DMS153 treated with DMSO at 0.1 percent for 48 hours (cell line): Measurements from ENCODE around the gene RFTN1.

Source experiments
- DNase-seq: peaks from one replicate; lab custom pipeline; 2025; ENCODE audit not compliant: unreplicated experiment; lab: John Stamatoyannopoulos, UW

Gene RFTN1, protein sequence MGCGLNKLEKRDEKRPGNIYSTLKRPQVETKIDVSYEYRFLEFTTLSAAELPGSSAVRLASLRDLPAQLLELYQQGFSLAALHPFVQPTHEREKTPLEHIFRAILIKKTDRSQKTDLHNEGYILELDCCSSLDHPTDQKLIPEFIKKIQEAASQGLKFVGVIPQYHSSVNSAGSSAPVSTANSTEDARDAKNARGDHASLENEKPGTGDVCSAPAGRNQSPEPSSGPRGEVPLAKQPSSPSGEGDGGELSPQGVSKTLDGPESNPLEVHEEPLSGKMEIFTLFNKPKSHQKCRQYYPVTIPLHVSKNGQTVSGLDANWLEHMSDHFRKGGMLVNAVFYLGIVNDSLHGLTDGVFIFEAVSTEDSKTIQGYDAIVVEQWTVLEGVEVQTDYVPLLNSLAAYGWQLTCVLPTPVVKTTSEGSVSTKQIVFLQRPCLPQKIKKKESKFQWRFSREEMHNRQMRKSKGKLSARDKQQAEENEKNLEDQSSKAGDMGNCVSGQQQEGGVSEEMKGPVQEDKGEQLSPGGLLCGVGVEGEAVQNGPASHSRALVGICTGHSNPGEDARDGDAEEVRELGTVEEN

DNA sequence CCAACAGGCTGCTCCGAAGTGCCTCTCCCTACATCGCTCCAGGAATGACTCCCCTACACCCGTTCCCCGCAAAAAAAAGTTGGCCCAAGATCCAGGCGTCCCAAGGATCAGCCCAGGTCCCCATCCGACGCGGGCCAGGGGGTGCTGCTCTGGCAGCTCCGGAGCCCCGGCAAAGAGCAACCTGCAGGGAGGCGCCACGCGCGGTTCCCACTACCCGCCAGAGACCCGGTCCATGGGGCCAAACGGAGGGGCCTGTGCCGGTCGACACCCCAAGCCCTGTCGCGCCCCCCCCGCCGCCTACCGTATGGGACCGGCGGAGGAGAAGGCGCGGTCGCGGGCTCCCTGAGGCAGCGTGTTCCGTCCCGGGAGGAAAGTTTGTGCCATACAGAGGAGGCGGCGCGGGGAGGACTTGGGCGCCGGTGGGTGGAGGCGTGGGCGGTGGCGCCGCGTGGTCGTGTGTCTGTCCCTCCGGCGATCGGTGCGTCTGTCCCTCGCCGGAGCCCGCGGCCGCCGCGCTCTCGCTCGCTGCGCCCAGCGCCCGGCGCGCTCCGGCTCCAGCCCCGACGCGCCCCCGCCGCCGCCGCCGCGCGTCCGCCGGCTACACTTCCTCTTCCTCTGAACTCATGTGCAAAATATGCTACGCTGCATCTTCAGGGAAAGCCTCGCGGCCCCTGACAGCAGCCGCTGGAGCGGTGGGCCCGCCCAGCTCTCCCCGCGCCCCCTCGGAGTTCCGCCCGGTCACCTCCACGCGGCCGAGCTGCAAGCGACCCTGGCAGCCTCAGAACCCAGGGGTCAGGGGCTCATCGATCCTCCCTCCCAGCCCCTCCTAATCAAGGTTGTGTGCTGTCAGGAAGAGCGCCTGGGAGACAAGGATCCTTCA is at the start of gene RFTN1:
Gene RFTN1 (minus strand): TSS at position 559 of the 880 bp plus-strand sequence. CDS start 19,830 bp downstream, outside the sequence.
- no peak for DNase-seq

DNA sequence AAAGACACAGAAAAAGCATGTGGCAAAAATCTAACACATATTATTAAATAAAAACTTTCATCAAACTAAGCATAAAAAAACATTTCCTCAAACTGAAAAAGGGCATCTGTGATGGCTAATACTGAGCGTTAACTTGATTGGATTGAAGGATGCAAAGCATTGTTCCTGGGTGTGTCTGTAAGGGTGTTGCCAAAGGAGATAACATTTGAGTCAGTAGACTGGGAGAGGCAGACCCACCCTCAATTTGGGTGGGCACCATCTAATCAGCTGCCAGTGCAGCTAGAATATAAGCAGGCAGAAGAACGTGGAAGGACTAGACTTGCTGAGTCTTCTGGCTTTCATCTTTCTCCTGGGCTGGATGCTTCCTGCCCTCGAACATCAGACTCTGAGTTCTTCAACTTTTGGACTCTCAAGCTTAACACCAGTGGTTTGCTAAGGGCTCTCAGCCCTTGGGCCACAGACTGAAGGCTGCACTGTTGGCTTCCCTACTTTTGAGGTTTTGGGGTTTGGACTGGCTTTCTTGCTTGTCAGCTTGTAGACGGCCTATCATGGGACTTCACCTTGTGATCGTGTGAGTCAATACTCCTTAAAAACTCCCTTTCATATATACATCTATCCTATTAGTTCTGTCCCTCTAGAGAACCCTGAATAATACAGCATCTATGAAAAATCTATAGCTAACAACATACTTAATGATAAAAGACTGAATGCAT is 46.3 kb upstream of the RFTN1 start:
- no peak for DNase-seq

DNA sequence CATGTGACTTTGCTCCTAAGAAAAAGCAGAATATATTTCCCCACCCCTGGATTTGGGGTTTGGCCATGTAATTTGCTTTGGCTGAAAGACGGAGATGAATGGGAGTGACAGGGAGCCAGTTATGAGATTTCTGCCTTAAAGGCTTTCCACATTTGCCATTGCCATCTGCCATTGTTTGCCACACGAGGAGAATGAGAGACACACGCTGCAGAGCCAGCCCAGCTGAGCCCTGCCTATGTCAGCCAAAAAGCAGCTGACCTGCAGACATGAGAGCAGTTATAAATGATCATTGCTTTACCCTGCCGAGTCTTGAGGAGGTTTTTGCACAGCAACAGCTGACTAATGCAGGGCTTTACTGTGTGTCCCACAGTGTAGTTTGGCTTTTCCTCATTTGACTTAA is 40.6 kb upstream of the RFTN1 start:
- no peak for DNase-seq

DNA sequence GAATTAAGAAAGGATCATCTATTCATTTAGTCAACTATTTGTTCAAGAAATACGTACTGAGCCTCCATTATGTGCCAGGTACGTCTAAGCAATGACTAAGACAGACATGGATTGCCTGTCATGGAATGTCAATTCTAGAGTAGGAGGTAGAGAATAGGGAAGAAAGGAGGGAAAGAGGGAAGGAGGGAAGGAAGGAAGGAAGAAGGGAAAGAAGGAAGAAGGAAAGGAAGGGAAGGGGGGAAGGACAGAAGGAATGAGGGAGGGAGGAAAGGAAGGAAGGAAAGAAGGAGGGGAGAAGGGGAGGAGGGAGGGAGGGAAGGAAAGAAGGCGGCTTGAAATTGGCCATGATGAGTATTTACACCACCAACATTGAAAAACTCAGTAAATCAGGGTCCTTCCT is 39.3 kb upstream of the RFTN1 start:
- DNase-seq = no peak

DNA sequence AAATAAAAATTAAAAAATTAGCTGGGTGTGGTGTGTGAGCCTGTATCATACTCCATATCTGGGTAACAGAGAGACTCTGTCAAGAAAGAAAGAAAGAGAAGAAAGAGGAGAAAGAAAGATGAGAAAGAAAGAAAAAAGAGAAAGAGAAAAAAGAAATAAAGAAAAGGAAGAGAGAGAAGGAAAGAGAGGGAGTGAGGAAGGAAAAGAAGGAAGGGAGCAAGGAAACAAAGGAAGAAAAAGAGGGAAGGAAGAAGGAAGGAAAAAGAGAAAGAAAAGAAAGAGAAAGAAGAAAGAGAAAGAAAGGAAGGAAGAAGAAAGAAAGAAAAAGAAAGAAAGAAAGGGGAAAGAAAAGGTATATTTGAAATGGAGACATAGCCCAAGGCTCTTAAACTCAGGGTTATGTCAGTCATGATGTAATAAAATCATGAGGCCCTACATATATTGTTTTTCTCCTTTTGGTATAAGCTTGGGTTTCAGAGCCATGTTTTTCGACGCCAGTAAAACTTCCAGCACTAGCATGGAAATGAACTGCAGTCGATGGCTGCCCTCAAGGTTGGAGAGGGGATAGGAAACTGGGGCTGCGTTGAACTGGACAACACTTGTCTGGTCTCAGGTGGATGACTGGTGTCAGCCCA is 38.0 kb upstream of the RFTN1 start:
- DNase-seq = no peak

DNA sequence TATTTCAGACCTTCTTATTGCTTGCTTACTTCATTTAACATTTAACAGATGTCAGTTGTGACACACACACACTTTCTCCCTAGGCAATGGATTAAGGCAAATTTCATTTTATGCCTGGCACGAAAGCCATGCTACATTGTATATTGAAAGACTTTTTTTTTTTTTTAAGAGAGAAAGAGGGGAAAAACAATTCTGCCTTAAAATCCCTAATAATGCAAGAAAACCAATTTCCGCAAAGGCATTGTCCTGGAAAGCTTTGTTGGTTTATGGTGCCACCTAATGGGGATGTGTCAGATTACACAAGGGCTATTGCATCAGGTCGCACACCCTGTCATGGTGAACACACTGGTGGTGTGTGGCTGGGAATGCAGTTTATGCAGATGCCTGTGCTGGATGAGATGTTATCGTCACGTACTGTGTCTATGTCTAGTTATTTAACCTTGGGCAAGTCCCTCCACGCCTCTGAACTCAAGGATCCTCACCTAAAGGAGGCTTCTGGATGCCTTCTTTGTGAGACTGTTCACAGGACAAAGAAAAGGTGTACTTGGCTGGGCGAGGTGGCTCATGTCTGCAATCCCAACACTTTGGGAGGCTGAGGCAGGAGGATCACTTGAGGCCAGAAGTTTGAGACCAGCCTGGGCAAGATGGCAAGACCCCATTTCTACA is 37.3 kb upstream of the RFTN1 start:
- peak; percentile 35 for DNase-seq

DNA sequence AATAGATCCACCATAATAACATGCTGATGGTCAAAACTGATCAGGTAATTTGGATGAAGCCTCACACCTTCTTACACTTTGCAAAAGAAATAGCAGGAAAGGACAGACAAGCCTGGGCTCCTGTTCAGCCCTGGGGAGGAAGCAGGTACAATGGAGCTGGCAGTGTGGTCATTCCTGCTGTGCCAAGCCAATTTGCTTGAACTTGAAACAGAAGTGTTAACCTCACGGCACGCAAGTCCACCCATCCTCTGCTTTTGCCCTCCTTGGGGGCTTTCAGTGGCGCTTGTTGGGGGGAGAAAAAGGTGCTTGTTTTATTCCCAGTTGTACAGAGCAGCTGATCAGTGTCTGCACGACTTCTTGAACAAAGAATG is 36.8 kb upstream of the RFTN1 start:
- DNase-seq = no peak

DNA sequence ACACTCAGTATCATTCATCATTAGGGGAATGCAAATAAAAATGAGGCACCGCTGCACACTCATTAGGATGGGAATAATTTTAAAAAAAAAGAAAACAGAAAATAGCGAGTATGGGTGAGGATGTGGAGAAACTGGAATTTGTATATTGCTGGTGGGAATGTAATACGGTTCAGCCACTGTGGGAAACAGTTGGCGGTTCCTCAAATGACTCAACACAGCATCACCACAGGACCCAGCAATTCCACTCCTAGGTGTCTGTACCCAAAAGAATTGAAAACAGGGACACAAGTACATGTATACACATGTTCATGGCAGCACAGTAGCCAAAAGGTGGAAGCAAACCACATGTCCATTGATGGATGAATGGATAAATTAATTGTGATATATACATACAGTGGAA is 35.2 kb upstream of the RFTN1 start:
- DNase-seq = no peak

DNA sequence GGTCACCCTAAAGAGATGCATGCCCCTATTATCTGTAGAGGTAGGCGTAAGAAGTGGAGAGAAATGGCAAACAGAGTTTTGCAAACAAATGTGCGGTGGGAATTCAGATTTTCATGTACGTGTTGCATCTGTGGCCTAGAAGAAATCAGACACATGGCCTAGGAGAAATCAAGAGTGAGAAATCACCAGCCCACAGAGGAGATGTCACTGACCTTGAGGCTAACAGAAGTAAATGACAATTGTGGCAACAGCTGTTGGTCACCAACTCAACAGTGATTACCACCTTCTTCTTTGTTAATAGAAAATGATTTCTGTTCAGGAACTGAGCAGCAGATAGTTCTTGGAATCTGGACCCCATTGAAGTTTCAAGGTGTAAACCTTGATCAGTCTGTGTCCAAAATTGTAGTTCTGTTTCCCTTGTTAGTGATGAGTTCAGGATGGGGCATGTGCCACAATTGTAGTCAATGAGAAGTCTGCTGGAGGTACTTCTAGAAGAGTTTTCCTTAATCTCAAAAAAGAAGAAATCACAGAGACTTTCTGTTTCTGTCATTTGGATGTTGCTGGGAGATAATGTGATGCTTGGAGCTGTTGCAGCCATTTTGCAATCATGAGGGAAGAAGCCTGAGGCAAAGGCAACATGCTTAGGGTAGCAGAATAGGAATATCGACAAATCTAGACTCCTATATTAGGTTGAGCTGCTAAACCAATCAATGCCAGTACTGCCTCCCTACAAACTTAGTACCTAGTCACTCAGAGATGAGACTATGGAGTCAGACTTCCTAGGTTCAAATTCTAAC is 34.3 kb upstream of the RFTN1 start:
- no peak for DNase-seq

DNA sequence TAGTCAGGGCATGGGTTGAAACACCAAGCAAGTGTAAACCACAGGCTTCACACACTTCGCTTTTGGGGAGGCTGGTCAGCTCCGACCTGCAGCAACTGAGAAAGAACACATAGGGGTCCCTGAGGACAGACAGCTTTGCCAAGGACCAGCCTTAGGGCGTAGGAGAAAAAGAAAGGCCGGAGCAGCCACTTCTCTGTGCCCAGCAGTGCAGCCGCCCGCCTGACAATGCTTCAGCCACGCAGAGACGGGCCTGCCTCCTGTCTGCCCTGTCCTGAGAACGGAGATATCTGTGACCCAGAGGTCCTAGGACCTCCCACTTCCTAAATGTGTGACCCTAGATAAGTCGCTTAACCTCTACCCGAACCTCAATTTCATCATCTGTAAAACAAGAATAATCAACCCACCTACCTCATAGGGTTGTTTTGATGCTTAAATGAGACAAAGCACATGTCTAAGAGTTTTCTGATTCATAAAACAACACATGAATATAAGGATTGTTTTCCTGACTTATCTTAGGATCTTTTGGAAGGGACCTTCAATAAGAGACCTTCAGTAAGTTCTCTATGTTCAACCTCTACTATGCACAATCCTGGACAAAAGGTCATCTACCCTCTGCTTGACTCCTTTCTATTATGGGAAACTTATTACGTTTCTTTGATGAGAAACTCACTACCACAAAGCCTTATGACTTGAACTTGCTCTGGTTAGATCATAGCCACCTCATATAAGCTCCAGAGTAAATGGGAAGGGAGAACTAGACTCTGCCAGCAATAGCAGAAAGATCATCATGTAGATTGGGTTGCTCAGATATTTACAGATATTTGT is 32.9 kb upstream of the RFTN1 start:
- no peak for DNase-seq

DNA sequence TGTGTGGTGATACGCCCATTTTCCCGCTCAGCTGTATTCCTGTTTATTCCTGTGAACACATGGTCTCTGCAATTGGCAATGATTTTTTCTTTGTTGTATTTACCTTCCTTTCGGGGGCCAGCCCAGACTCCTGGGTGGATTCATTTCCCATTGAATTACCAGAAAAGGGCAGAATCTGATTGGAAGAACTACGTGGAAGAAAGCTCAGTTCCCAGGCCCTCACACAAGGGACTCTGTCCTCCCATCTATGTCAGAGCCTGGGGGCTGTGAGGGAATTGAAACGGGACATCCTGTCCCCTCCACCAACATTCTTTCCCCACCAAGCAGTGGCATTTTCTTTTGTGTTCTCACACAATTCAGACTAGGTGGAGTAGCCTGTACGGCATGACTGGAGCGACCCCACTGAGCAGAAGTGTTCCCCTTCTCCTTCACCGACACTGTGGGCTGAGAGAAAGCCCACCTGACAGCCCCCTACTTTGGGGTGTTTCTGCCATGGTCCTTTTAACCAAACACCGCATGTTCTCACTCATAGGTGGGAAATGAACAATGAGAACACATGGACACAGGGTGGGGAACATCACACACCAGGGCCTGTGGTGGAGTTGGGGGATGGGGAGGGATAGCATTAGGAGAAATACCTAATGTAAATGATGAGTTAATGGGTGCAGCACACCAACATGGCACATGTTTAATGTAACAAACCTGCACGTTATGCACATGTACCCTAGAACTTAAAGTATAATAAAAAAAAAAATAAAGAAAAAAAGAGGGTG is 32.1 kb upstream of the RFTN1 start:
- DNase-seq = no peak

DNA sequence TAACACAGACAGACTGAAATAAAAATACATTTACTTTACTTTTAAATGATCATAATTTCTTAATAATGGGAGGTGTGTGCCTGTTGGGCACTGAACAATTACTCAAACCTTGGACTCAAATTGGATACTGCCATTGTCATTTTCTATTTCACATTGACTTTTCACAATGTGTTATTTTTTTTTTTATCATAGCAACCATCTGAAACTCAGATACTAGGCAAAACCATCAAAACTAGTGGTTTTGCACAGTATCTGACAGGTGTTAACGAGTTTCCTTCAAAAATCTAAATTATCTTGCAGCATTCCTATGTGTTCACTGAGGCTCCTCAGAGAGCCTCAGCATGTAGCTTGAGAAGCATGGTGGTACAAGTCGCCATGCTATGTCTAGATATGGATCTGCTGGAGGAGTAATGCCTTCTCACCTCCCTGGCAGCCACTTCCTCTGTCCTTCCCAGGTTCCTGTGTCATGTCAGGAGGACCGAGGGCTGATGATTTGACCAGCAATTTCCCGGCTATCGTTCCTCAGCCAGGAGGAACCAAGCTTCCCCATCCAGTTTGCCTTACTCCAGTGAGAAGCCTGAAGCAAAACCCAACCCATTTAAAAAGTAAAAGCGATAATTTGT is 29.9 kb upstream of the RFTN1 start:
- DNase-seq = no peak

DNA sequence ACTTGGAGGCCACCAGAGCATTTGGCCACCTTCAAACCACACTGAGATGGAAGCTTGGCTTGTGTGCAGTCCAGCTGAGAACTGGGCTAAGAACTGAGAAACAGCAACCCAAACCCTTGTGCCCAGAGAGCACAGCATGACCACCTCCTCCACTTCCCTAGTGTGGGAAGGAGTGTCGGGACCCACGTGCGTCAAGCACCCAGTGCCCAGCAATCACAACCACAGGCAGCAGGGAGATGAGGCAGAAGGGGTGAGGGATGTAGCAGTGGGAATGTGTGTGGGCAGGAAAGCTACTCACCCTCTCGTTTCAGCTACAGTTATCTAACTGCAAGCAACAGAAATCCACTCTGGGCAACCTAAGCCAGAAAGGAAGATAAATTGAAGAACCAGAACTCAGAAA is 25.0 kb upstream of the RFTN1 start:
- DNase-seq = no peak

DNA sequence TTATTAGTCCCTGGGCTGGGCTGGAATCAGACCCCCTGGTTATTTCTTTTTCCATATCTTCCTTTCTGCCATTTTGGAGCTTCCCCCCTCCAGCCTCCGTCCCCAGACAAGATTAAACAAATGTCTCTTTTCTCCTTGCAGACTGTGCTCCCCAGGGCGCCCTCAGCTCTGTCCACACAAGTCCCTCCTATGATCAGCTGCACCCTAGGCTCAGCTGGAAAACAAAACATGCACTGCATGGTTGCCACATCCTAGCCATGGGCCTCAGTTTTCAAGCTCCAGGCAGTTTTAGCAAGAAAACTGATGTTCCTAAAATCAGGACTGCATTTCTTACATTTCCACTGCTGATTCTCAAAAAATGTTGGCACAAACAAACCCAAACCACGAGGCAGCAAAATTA is 23.5 kb upstream of the RFTN1 start:
- DNase-seq = no peak

DNA sequence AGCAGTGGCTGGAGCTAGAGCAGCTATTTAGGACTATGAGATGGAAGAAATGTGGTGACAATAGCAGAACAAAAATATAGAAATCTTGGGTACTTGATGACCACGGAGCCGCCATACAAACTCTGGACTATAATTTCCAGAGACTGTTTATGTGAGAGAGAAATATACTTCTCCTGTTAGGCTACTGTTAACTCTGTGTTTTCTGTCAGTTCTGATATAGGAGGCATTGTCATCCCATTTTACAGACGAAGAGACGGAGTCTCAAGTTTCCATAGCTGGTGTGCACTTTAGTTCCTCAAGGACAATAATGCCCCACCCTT is 22.8 kb upstream of the RFTN1 start:
- no peak for DNase-seq

DNA sequence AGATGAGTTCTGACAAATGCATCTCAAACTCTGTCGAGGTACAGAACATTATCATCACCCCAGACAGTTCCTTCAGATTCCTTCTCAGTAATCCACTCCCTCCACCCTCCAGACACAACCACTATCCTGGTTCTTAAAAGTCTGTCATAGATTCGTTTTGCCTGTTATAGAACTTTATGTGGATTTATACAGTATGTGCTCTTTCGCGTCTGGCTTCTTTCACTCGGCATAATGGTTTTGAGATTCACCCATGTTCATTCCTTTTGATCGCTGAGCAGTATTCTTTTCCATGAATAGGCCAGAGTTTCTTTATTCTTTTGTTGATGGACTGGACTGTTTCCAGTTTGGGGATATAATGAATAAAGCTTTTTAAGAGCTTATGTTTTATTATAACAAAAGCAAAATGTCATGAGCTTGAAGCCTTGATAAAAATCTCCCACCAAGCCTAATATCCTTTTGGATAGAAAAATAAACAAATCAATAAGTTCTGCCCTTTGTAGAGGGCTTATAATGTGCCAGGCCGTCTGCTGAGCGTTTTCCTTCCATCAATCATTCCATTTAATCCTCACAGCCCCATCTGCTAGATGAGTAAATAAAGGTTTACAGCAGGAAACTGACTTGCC is 21.3 kb upstream of the RFTN1 start:
- DNase-seq = peak; percentile 47

DNA sequence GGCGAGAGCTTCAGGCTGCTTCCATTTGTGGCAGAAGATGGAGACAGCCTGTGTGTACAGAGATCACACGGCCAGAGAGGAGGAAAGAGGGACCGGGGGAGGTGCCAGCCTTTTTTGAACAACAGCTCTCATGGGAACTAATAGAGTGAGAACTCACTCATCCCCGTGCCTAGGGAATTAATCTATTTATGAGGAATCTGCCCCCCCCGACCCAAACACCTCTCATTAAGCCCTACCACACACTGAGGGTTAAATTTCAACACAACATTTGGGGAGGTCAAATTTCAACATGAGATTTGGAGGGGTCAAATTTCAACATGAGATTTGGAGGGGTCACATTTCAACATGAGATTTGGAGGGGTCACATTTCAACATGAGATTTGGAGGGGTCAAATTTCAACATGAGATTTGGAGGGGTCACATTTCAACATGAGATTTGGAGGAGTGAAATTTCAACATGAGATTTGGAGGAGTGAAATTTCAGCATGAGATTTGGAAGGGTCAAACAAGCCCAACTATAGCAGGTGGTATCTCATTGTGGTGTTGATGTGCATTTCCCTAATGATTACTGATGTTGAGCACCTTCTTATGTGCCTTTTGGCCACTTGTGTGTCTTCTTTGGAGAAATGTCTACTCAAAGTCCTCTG is 20.6 kb upstream of the RFTN1 start:
- DNase-seq = no peak
